ENCODE results near the gene NKG7.
A peak's percentile ranks its signal among the peaks of the same experiment; 100 is the strongest.

Gene NKG7

GRCh38 chr19:51389143-51389542, 16.7 kb upstream of the NKG7 start:
- DNase-seq: no peak

GRCh38 chr19:51387924-51388389, 15.5 kb upstream of the NKG7 start, which contains the start of gene LIM2:
Gene LIM2 (minus strand): TSS chr19:51387974. CDS start chr19:51387443, 531 bp downstream.
- no peak for DNase-seq

- DNase-seq: peak; percentile 59
These were observed 14.5 kb upstream of the NKG7 start for GRCh38 chr19:51386882-51387520.

- DNase-seq: no peak
These were observed 9.6 kb upstream of the NKG7 start for GRCh38 chr19:51382004-51382403.

- DNase-seq: no peak
These were observed 7.9 kb upstream of the NKG7 start for GRCh38 chr19:51380379-51380778.

- DNase-seq: no peak
These were observed 5.0 kb upstream of the NKG7 start for GRCh38 chr19:51377422-51377821.

GRCh38 chr19:51375504-51376221, 3.2 kb upstream of the NKG7 start:
- peak; percentile 44 for DNase-seq

- no peak for DNase-seq
These were observed 319 bp downstream of the NKG7 start for GRCh38 chr19:51372021-51372648.

- DNase-seq: no peak
These were observed 1.2 kb downstream of the NKG7 start for GRCh38 chr19:51371186-51371690.

- no peak for DNase-seq
These were observed 2.2 kb downstream of the NKG7 start for GRCh38 chr19:51370230-51370629.

- peak; percentile 84 for DNase-seq
These were observed 3.8 kb downstream of the NKG7 start, which contains the start of gene CLDND2 for GRCh38 chr19:51368366-51369282. Gene CLDND2 (minus strand): TSS chr19:51369003. CDS start chr19:51368577, 426 bp downstream.

- DNase-seq: peak; percentile 100
These were observed 4.7 kb downstream of the NKG7 start for GRCh38 chr19:51367565-51368365.

GRCh38 chr19:51367255-51367564, 5.2 kb downstream of the NKG7 start:
- DNase-seq: no peak

GRCh38 chr19:51366389-51367254, 5.8 kb downstream of the NKG7 start:
- DNase-seq: peak; percentile 98

- DNase-seq: no peak
These were observed 6.5 kb downstream of the NKG7 start, which contains the start of gene ETFB for GRCh38 chr19:51365965-51366388. Gene ETFB (minus strand): TSS chr19:51366388. CDS start chr19:51366326, 62 bp downstream.

- peak; percentile 36 for DNase-seq
These were observed 7.1 kb downstream of the NKG7 start for GRCh38 chr19:51365211-51365964.

- no peak for DNase-seq
These were observed 8.0 kb downstream of the NKG7 start for GRCh38 chr19:51364200-51365106.

GRCh38 chr19:51361239-51361638, 11.2 kb downstream of the NKG7 start:
- DNase-seq: no peak

GRCh38 chr19:51359294-51359693, 13.2 kb downstream of the NKG7 start:
- DNase-seq: no peak

Data from NK-92 treated with Interleukin-12 subunit alpha and Interleukin-12 subunit beta, amount 100 ng/mL, for 24 hours (cell line).